Naive B cell (primary cell): ENCODE measurements around the gene FARS2. TPM values are rescaled to one million over a fixed set of nuclear protein-coding genes. Genes with fewer than 3 reads are reported as not detected.

ENCODE experiments used
- ATAC-seq, 2 donors: fragments of 150-1000 bp; cut with Tn5 transposase; 2 replicates each; pipeline ENCODE4 v1.10.0; 2021; ENCODE audit warnings: low read depth in 2 of 2, mild to moderate bottlenecking in 2 of 2, moderate library complexity in 2 of 2
- DNase-seq: peaks from one replicate; pipeline ENCODE4 v3.0.0; 2022
- H3K27ac Mint-ChIP-seq, 6 donors: one replicate each; pipeline ENCODE4 v1.8.0; 2020 to 2022; ENCODE audit warnings: mild to moderate bottlenecking in 6 of 6, mixed read lengths in 6 of 6, moderate library complexity in 5 of 6, inconsistent platforms in 2 of 6
- H3K27me3 Mint-ChIP-seq, 3 donors: one replicate each; pipeline ENCODE4 v1.8.0; 2021 to 2022; ENCODE audit warnings: mixed read lengths in 3 of 3, mild to moderate bottlenecking in 1 of 3
- H3K36me3 Mint-ChIP-seq, 2 donors: one replicate each; pipeline ENCODE4 v1.8.0; 2020 to 2022; ENCODE audit warnings: mixed read lengths in 2 of 2, inconsistent platforms in 1 of 2, mild to moderate bottlenecking in 1 of 2
- H3K4me1 Mint-ChIP-seq, 3 donors: one replicate each; pipeline ENCODE4 v1.8.0; 2020 to 2022; ENCODE audit warnings: mixed read lengths in 3 of 3, inconsistent platforms in 1 of 3, mild to moderate bottlenecking in 1 of 3, moderate library complexity in 1 of 3
- H3K4me3 Mint-ChIP-seq, 8 donors: one replicate each; pipeline ENCODE4 v1.8.0; 2020 to 2022; ENCODE audit warnings: mild to moderate bottlenecking in 8 of 8, mixed read lengths in 8 of 8, moderate library complexity in 8 of 8, inconsistent platforms in 2 of 8
- H3K9me3 Mint-ChIP-seq, 7 donors: one replicate each; pipeline ENCODE4 v1.8.0; 2020 to 2022; ENCODE audit warnings: mixed read lengths in 7 of 7, mild to moderate bottlenecking in 5 of 7, inconsistent platforms in 2 of 7, moderate library complexity in 1 of 7
- polyA plus RNA-seq, 6 donors: library from polyadenylated mRNA; unstranded; fragments of 300-500 nt; fragmentation: Illumina TruSeq; gene quantifications; one replicate each; pipeline ENCODE4 v1.2.3, GENCODE V29; 2021; ENCODE audit warnings: low read depth in 6 of 6

FARS2 gene
- polyA plus RNA-seq, 6 donors from 2014 or later = 25.7 to 35.9 (median 27.6) TPM

- Mint-ChIP-seq H3K4me1 (peaks cover 4 to 12% (median 4%) of the 10 kb centered on the region in 3 donors), H3K9me3 (peaks cover 0 to 9% (median 0%) of the 10 kb centered on the region in 7 donors), H3K36me3 (no peaks in the 10 kb centered on the region), H3K4me3 (no peak overlapping the region), H3K27me3 (no peaks in the 10 kb centered on the region), H3K27ac (no peak overlapping the region)
- ATAC-seq (no peak), DNase-seq (no peak)
Observed at GRCh38 chr6:5814901-5815300, 553.6 kb downstream of the FARS2 start.

DNA sequence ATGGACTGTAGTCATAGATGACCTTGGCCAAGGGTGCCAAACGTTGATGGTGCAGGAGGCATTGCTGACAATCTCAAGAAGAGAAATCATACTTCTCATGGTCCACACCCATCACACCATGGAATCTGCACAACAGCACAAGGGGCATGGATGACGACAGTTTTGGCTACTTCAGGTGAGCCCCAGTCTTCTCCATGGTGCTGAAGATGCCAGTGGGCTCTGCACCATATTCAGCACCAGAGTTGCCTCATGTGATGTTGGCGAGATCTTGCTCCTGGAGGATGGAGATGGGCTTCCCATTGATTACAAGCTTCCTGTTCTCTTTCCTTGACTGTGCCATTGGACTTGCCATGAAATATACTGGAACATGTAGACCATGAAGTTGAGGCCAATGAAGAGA, 556.6 kb downstream of the FARS2 start:
- H3K9me3 Mint-ChIP-seq = peaks cover 0 to 14% (median 0%) of the 10 kb centered on the region in 7 donors

GRCh38 chr6:5818959-5819358, 557.6 kb downstream of the FARS2 start:
- ATAC-seq = no peak
- H3K27me3 Mint-ChIP-seq = no peaks in the 10 kb centered on the region
- peaks cover 0 to 1% (median 1%) of the 10 kb centered on the region in 3 donors for H3K4me1 Mint-ChIP-seq

More for the DNA sequence above, 556.6 kb downstream of the FARS2 start:
- no peak for DNase-seq
- Mint-ChIP-seq H3K36me3 (peaks cover 8 to 10% of the 10 kb centered on the region in 2 donors), H3K27me3 (no peaks in the 10 kb centered on the region), H3K4me1 (peaks cover 4 to 9% (median 4%) of the 10 kb centered on the region in 3 donors), H3K27ac (no peak overlapping the region), H3K4me3 (no peak overlapping the region)
- ATAC-seq = no peak

More at GRCh38 chr6:5818959-5819358, 557.6 kb downstream of the FARS2 start:
- peaks cover 0 to 8% (median 0%) of the 10 kb centered on the region in 7 donors for H3K9me3 Mint-ChIP-seq
- no peak for DNase-seq
- H3K36me3 Mint-ChIP-seq = peaks cover 8 to 10% of the 10 kb centered on the region in 2 donors
- H3K4me3 Mint-ChIP-seq = no peak overlapping the region
- peak overlapping the region in 1 of 6 donors; percentile 9 for H3K27ac Mint-ChIP-seq

Other genes starting within 250 kb of the FARS2 start
- gene PPP1R3G, start 176.2 kb upstream of the FARS2 start, polyA plus RNA-seq = under 1 TPM in 2 of 6 donors, not detected in 4; 0.11 TPM
- gene LYRM4, start 563 bp upstream of the FARS2 start, polyA plus RNA-seq = 10 to 100 TPM; 33.1 to 44.6 (median 40.7) TPM